OCI-LY3 (cell line): ENCODE data around the gene ATP2A3.

Experiments
- EZH2phosphoT487 ChIP-seq: fragments of 200-600 bp; shearing (Covaris generic); IDR thresholded peaks from 2 replicates; pipeline ENCODE4 v1.6.1; 2018; ENCODE audit warnings: antibody characterized with exemption, mixed run types, low read depth
- TF ChIP-seq, protein P1 (sequence below): fragments of 200-600, 300-600 bp; sonication (generic); IDR thresholded peaks from 2 replicates; pipeline ENCODE4 v1.5.1; 2014; ENCODE audit warnings: antibody characterized with exemption, low read length, low read depth

DNA sequence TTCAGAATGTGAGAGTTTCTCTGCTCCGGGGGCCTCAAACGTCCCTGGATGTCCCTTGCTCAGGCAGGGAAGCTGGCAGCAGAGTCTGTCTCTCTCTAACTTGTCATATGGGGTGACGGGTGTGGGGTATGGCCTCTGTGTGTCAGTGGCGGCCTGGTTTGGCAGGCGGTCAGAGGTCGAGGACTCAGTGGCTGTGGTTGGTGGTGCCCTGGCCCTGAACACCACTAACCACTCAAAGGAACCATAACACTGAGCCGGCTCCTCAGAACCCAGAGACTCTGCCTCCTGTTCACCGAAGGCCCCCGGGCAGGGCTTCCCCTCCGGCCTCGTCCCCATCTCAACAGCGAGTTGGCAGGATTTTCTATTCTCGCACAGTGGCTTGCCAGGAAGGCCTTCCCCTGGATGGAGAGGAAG, 48.6 kb downstream of the ATP2A3 start:
- TF ChIP-seq, protein P1, sequence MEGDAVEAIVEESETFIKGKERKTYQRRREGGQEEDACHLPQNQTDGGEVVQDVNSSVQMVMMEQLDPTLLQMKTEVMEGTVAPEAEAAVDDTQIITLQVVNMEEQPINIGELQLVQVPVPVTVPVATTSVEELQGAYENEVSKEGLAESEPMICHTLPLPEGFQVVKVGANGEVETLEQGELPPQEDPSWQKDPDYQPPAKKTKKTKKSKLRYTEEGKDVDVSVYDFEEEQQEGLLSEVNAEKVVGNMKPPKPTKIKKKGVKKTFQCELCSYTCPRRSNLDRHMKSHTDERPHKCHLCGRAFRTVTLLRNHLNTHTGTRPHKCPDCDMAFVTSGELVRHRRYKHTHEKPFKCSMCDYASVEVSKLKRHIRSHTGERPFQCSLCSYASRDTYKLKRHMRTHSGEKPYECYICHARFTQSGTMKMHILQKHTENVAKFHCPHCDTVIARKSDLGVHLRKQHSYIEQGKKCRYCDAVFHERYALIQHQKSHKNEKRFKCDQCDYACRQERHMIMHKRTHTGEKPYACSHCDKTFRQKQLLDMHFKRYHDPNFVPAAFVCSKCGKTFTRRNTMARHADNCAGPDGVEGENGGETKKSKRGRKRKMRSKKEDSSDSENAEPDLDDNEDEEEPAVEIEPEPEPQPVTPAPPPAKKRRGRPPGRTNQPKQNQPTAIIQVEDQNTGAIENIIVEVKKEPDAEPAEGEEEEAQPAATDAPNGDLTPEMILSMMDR = no peak
- TF ChIP-seq EZH2phosphoT487 = no peak
